IPS DF 4.7 (cell line): ENCODE results near the gene RUBCN.
"Not testable (repeated sequence)": the region's sequence is repeated elsewhere in the genome, so short reads cannot be mapped to it uniquely, and the experiment has no call there.

ENCODE experiments used
- DNase-seq: peaks from one replicate; pipeline ENCODE4 v3.0.0-alpha.2; 2013; ENCODE audit warnings: low spot score; ENCODE audit errors: extremely low read depth

The RUBCN gene

GRCh38 chr3:197734667-197735318, 1.9 kb downstream of the RUBCN start:
- DNase-seq, result no peak

- no peak for DNase-seq
Measured at GRCh38 chr3:197733042-197733441, 3.7 kb downstream of the RUBCN start.

GRCh38 chr3:197731483-197731882, 5.2 kb downstream of the RUBCN start:
- not testable (repeated sequence) for DNase-seq

- DNase-seq, result not testable (repeated sequence)
Measured at GRCh38 chr3:197730770-197731169, 5.9 kb downstream of the RUBCN start.

- DNase-seq, result no peak
Measured at GRCh38 chr3:197730200-197730599, 6.5 kb downstream of the RUBCN start.

DNA sequence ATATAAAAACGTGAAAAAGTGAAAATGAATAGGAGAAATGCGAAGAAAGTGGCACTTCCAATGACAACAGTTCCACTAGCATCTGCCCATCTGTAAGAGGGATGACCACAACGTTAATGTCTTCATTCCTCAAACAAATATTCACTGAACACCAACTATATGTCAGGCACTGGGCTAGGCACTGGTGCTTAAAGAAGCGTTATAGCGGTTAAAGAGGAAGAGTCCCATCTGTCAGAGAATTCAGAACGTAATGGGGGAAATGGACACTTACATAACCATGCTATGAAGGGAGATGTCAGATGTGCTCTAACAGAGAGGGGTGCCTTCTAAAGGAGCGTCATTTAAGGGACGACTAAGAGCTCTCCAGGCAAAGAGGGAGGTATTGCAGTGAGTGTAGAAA, 8.2 kb downstream of the RUBCN start:
- no peak for DNase-seq

DNA sequence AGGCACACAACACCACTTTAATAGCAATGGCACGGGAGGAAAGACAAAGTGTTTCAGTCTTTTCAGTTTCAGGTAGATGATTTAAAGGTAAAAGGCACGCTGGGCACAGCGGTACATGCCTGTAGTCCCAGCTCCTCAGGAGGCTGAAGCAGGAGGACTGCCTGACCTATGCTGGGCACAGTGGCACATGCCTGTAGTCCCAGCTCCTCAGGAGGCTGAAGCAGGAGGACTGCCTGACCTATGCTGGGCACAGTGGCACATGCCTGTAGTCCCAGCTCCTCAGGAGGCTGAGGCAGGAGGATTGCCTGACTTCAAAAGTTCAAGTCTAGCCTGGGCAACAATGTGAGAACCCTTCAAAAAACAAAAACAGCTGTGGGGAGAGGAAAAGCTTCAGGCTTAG, 8.8 kb downstream of the RUBCN start:
- DNase-seq, result not testable (repeated sequence)

DNA sequence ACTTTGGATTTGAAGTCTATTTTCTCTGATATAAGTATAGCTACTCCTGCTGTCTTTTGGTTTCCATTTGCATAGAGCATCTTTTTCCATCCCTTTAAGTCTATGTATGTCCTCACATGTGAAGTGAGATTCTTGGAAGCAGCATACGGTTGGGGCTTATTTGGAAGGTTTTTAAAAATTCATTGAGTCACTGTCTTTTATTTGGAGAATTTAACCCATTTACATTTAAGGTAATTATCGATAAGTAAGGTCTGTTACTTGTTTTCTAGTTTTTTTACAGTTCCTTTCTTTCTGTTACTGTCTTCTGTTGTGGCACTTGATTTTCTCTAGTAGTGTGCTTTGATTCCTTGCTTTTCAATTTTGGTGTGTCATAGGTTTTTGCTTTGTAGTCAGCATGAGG, 14.0 kb downstream of the RUBCN start:
- DNase-seq, result no peak

DNA sequence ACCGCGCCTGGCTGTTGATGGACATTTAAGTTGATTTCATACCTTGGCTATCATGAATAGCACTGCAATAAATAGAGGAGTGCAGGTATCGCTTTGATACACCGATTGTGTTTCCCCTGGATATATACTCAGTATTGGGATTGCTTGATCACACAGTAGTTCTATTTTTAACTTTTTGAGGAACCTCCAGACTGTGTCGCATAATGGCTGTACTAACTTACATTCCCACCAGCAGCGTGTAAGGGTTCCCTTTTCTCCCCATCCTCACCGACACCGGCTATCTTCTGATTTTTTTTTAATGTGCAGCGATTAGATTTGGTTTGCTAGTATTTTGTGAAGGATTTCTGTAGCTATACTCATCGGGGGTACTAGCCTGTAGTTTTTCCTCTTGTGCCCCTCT, 16.0 kb downstream of the RUBCN start:
- DNase-seq, result no peak

GRCh38 chr3:197718891-197719290, 17.8 kb downstream of the RUBCN start:
- DNase-seq, result no peak

DNA sequence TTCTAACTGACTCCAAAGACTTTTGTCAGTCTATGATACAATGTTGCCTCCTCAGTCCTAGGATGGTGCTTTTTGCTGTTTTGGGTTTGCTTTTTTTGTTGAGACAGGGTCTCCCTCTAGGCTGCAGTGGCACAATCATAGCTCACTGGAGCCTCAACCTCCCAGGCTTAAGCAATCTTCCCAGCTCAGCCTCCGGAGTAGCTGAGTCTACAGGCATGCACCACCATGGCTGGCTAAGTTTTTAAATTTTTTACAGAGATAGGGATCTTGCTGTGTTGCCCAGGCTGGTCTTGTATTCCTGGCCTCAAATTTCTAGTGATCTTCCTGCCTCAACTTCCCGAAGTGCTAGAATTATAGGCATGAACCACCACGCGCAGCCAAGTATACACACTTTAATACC, 22.5 kb downstream of the RUBCN start:
- no peak for DNase-seq

GRCh38 chr3:197713477-197713822, 23.3 kb downstream of the RUBCN start:
- no peak for DNase-seq

DNA sequence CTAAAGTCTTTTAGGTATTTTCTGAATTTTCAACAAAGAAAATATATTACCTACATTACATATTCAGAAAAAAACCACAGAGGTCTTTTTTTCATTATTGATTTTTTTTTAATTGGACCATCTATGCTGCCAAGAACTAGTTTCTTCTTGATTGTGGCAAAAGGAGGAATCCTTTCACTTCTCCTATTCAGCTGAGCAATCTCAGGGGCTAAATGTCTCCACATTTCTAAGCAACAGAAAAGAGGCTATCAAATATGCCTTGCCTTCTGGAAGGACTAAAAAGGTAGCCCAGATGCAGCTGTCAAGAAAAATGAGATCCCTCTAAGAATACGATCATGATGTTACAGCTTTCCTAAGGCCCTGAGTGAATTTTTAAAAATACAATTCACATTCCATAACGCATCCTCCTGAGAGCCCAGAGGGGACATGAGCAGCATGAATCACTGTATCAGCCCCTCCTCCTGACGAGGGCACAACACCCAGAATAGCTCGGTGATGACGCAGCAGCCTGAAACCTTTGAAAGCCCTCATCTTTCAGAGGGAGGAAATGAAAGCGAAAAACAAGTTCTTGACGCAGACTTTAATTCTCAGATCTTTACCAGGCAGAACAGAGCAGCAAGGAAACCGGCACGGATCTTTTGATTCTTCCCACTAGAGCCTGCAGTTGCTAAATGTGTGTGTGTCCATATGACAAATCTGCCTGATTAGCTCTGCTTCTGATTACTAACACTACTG, 24.6 kb downstream of the RUBCN start:
- peak; percentile 36 for DNase-seq

- not testable (repeated sequence) for DNase-seq
Measured at GRCh38 chr3:197710965-197711364, 25.7 kb downstream of the RUBCN start.

DNA sequence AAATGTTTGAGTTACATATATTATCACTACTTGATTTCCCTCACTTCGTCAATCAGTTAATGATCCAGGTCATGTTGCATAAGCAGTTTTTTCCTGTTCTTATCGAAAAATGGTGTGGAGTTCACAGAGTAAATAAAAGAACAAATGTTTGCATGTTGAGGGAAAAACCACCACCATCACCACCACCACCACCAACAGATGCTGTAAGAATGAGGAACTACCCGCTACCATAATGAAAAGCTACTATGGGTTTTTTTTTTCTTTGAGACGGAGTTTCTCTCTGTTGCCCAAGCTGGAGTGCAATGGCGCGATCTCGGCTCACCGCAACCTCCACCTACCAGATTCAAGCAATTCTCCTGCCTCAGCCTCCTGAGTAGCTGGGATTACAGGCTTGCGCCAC, 27.6 kb downstream of the RUBCN start:
- DNase-seq, result no peak

DNA sequence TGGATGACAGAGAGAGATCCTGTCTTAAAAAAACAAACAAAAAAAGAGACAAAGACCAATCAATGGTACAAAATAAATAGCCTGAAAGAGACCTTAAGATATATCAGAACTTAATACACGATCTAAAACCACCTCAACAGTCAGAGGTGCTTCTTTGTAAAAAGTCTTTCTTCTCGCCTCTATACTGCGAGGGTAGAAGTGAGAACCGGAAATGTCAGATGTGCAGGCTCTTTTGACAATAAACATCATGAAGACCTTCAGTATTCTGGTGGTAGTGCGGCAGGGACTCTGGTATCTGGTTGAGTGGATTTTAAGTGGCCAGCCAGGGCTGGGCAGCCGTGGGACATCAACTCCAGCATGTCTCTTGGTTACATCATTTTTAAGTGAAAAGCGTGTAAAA, 30.0 kb downstream of the RUBCN start:
- DNase-seq, result no peak

- no peak for DNase-seq
Measured at GRCh38 chr3:197701841-197702240, 34.9 kb downstream of the RUBCN start.

- DNase-seq, result no peak
Measured at GRCh38 chr3:197700095-197700494, 36.6 kb downstream of the RUBCN start.

- DNase-seq, result no peak
Measured at GRCh38 chr3:197697355-197697754, 39.3 kb downstream of the RUBCN start.

DNA sequence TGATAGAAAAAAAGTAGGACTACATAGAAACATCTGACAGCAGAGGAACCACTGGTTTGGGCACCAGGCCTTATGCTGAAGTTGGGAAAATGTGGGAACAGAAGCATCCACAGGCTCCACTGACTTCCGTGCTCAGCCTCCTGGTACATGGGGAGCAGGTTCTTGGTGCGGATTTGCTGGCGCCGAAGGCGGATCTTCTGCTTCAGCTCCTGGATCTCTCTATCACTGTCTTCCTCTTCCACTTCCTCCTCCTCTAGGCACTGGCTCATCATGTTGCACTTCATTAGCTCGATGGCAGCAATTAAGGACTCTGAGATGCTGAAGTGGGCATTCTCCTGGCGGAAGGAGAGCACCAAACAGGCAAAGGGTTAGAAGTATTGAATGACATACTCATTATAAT, 42.5 kb downstream of the RUBCN start:
- no peak for DNase-seq

- no peak for DNase-seq
Measured at GRCh38 chr3:197692641-197693040, 44.1 kb downstream of the RUBCN start.

DNA sequence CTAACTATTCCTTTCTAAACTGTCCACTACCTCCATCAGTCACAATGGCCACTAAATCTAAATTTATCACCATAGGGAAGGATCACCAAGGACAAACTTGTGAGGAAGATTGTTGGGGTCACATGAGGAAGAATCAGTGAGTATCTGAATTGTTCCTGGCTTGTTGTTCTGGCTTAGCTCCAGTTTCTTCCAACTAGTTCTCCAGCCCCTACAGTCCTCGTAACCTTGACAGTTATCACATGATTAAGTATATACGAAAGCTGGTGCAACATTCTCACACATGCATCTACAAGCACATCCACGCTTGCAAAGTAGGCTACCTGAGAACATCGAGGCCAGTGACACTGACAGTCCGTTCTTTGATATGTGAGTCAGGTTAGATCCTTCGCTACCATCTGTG, 46.0 kb downstream of the RUBCN start:
- no peak for DNase-seq

GRCh38 chr3:197687570-197687969, 49.1 kb downstream of the RUBCN start:
- no peak for DNase-seq
